NCI-H1694 treated with DMSO at 0.1 percent for 48 hours (cell line): Measurements from ENCODE around the gene SRGAP3.

Experiments
- DNase-seq: peaks from one replicate; lab custom pipeline; 2025; lab: John Stamatoyannopoulos, UW

The SRGAP3 gene

GRCh38 chr3:9080163-9080562, 169.3 kb downstream of the SRGAP3 start:
- no peak for DNase-seq

- DNase-seq: no peak
Measured at GRCh38 chr3:9079676-9080075, 169.8 kb downstream of the SRGAP3 start.

- DNase-seq: no peak
Measured at GRCh38 chr3:9078561-9079240, 170.7 kb downstream of the SRGAP3 start.

- no peak for DNase-seq
Measured at GRCh38 chr3:9077029-9077428, 172.4 kb downstream of the SRGAP3 start.

GRCh38 chr3:9075762-9076161, 173.7 kb downstream of the SRGAP3 start:
- no peak for DNase-seq

- DNase-seq: no peak
Measured at GRCh38 chr3:9074079-9074478, 175.4 kb downstream of the SRGAP3 start.

GRCh38 chr3:9072667-9073009, 176.8 kb downstream of the SRGAP3 start:
- DNase-seq: no peak

- DNase-seq: no peak
Measured at GRCh38 chr3:9071936-9072666, 177.3 kb downstream of the SRGAP3 start.

GRCh38 chr3:9070961-9071360, 178.5 kb downstream of the SRGAP3 start:
- no peak for DNase-seq

GRCh38 chr3:9069971-9070370, 179.5 kb downstream of the SRGAP3 start:
- no peak for DNase-seq

GRCh38 chr3:9068051-9068450, 181.4 kb downstream of the SRGAP3 start:
- DNase-seq: no peak

- peak; percentile 41 for DNase-seq
Measured at GRCh38 chr3:9067352-9067975, 182.0 kb downstream of the SRGAP3 start.

- no peak for DNase-seq
Measured at GRCh38 chr3:9066775-9067174, 182.7 kb downstream of the SRGAP3 start.

- no peak for DNase-seq
Measured at GRCh38 chr3:9066141-9066540, 183.3 kb downstream of the SRGAP3 start.

- DNase-seq: no peak
Measured at GRCh38 chr3:9064850-9065249, 184.6 kb downstream of the SRGAP3 start.

GRCh38 chr3:9064251-9064650, 185.2 kb downstream of the SRGAP3 start:
- DNase-seq: no peak

- no peak for DNase-seq
Measured at GRCh38 chr3:9062570-9062969, 186.9 kb downstream of the SRGAP3 start.

GRCh38 chr3:9061634-9062033, 187.8 kb downstream of the SRGAP3 start:
- DNase-seq: no peak

- no peak for DNase-seq
Measured at GRCh38 chr3:9059489-9060400, 189.7 kb downstream of the SRGAP3 start.

GRCh38 chr3:9056581-9056980, 192.9 kb downstream of the SRGAP3 start:
- DNase-seq: no peak

GRCh38 chr3:9047452-9048346, 201.7 kb downstream of the SRGAP3 start:
- DNase-seq: no peak
